SH-SY5Y (cell line): Measurements from ENCODE around the gene PRMT7.

ENCODE experiments used
- GATA2 ChIP-seq: IDR thresholded peaks from 2 replicates; pipeline ENCODE4 v1.6.1; 2011; ENCODE audit warnings: mild to moderate bottlenecking, low read depth, low read length
- GATA3 ChIP-seq: IDR thresholded peaks from 2 replicates; pipeline ENCODE4 v1.6.1; 2011; ENCODE audit warnings: low read depth, mild to moderate bottlenecking, low read length, moderate library complexity

- no peak for TF ChIP-seq GATA2
- no peak for TF ChIP-seq GATA3
Measured at GRCh38 chr16:68375801-68376536, 65.2 kb downstream of the PRMT7 start.
